Right lobe of liver (tissue), 4 donors: ENCODE results near the gene TUBGCP2.

Experiments
- POLR2A ChIP-seq: fragments of 450-650 bp; IDR thresholded peaks from one replicate; pipeline ENCODE4 v1.6.1; 2017; ENCODE audit warnings: antibody characterized with exemption, mild to moderate bottlenecking
- TF ChIP-seq, protein P1 (sequence below), 4 donors: fragments of 200-600 bp in 3 of 4; fragments of 450-650 bp in 1 of 4; IDR thresholded peaks; one replicate each; pipeline versions ENCODE4 v1.5.1 to v1.8.0; 2016 to 2022; ENCODE audit warnings: antibody characterized with exemption in 4 of 4, mild to moderate bottlenecking in 2 of 4
- donor health status: DM: no; HTN: no; CAD: no.
- donor health status: DM: no; HTN: no; CAD: no.
- donor health status: DM: no; HTN: yes; CAD: no.

DNA sequence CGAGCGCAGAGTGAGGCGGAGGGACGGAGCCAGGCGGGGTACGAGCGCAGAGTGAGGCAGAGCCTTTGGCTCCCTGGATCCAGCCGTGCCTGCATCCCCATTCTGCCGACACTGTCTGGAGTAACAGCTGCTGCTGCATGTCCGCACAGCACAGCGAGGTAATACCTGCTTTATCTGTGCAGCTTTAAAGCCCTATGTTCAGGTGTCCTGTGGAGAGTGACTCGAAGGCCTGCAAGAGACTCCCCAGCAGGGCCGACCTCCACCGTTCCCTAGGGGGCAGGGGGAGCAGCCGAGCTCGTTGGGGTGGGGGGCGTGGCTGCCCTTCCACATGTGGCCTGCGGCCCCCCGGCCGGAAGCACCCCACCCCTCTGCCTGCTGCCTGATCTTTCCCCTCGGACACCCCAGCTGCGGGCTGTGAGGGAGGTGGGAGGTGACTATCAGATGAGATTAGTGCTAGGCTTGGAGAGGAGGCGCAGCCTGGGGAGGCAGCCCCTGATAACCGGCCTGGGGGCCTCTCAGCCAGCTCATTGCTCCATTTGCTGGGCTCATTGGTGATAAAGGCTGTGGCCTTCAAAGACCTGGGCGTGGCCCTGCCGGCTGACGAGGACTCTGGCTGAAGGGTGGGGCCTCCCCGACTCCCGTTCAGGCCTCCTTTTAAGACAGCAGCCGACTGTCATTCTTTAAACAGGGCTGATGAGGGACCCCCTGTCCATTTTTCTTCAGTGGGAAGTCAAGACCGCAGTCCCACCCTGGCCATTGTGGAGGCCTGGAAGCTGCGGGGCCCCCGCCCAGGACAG is 63.0 kb downstream of the TUBGCP2 start:
- TF ChIP-seq, protein P1, sequence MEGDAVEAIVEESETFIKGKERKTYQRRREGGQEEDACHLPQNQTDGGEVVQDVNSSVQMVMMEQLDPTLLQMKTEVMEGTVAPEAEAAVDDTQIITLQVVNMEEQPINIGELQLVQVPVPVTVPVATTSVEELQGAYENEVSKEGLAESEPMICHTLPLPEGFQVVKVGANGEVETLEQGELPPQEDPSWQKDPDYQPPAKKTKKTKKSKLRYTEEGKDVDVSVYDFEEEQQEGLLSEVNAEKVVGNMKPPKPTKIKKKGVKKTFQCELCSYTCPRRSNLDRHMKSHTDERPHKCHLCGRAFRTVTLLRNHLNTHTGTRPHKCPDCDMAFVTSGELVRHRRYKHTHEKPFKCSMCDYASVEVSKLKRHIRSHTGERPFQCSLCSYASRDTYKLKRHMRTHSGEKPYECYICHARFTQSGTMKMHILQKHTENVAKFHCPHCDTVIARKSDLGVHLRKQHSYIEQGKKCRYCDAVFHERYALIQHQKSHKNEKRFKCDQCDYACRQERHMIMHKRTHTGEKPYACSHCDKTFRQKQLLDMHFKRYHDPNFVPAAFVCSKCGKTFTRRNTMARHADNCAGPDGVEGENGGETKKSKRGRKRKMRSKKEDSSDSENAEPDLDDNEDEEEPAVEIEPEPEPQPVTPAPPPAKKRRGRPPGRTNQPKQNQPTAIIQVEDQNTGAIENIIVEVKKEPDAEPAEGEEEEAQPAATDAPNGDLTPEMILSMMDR (IDR thresholded peaks at IDR 0.05) = no peak
- TF ChIP-seq POLR2A = no peak
